OCI-LY3 (cell line): ENCODE measurements around the gene EXD3.
A peak's percentile ranks its signal among the peaks of the same experiment; 100 is the strongest.

Source experiments
- H2AFZ ChIP-seq: fragments of 200-600, 300-600 bp; shearing (Covaris generic); 2 replicates; pipeline ENCODE4 v1.6.0; 2014; ENCODE audit warnings: antibody characterized with exemption, low read depth, low read length
- H3K27ac ChIP-seq: fragments of 200-600, 300-600 bp; sonication (generic); 2 replicates; pipeline ENCODE4 v1.5.1; 2014; ENCODE audit warnings: mild to moderate bottlenecking, low read length, moderate library complexity, mixed read lengths
- H3K27me3 ChIP-seq: fragments of 200-600, 300-600 bp; sonication (generic); 2 replicates; pipeline ENCODE4 v1.6.1; 2014; ENCODE audit warnings: low read depth, low read length, mixed read lengths
- H3K36me3 ChIP-seq: fragments of 200-600, 300-600 bp; sonication (generic); replicated peaks from 2 replicates; pipeline ENCODE3; 2014; ENCODE audit warnings: low read depth, low read length, mixed read lengths
- H3K4me1 ChIP-seq: fragments of 300-600, 200-600 bp; sonication (generic); 2 replicates; pipeline ENCODE4 v1.6.1; 2014; ENCODE audit warnings: low read length, mixed read lengths
- H3K4me2 ChIP-seq: fragments of 200-600, 300-600 bp; sonication (generic); 2 replicates; pipeline ENCODE4 v1.6.1; 2014; ENCODE audit warnings: low read length, mixed read lengths
- H3K4me3 ChIP-seq: fragments of 300-600, 200-600 bp; sonication (generic); 2 replicates; pipeline ENCODE4 v1.5.1; 2014; ENCODE audit warnings: antibody characterized with exemption, mild to moderate bottlenecking, low read length, moderate library complexity
- H3K79me2 ChIP-seq: fragments of 300-600, 200-600 bp; shearing (Covaris generic); 2 replicates; pipeline ENCODE4 v1.6.1; 2014; ENCODE audit warnings: mild to moderate bottlenecking, low read length, mixed read lengths
- H3K9ac ChIP-seq: fragments of 300-600, 200-600 bp; shearing (Covaris generic); 2 replicates; pipeline ENCODE4 v1.6.0; 2014; ENCODE audit warnings: mild to moderate bottlenecking, low read length, moderate library complexity
- H3K9me3 ChIP-seq: fragments of 200-600, 300-600 bp; shearing (Covaris generic); 2 replicates; pipeline ENCODE4 v1.6.1; 2014; ENCODE audit warnings: low read length, mixed read lengths; ENCODE audit not compliant: insufficient read depth
- H4K20me1 ChIP-seq: fragments of 200-600, 300-600 bp; sonication (generic); 2 replicates; pipeline ENCODE4 v1.6.1; 2016; ENCODE audit warnings: low read length, mixed read lengths; ENCODE audit not compliant: insufficient read depth
- CTCF ChIP-seq: fragments of 200-600, 300-600 bp; sonication (generic); IDR thresholded peaks from 2 replicates; pipeline ENCODE4 v1.5.1; 2014; ENCODE audit warnings: antibody characterized with exemption, low read length, low read depth
- EZH2phosphoT487 ChIP-seq: fragments of 200-600 bp; shearing (Covaris generic); IDR thresholded peaks from 2 replicates; pipeline ENCODE4 v1.6.1; 2018; ENCODE audit warnings: antibody characterized with exemption, mixed run types, low read depth

The EXD3 gene

DNA sequence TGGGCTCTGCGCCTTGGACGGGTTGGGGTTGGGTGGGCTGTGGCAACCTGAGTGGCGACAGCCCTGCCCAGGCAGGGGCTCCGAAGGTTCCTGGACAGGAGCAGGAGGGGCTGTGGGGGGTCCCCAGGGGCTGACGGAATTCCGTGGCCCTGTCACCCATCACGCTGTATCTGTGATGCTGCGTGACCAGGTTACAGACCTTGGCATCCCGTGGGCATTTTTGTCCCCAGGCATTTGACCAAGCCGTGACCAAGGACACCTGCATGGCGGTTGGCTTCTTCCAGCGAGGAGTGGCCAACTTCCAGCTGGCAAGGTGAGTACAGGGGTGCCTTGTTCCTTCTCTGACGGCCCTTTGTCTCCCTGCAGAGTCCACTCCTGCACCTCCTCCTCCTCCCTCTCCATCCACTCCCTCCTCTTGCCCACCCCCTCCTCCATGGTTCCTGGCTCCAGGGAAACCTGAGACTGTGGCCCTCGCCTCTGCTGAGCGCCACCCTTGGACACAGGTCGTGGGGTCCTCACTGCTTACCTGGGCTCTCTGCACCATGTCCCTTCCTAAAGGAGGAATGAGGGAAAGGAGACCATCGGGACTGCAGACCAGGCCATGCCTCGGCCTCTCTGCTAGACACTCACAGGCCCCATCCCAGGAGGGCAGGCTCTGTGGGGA is 3.2 kb upstream of the EXD3 start:
- H3K36me3 ChIP-seq: no peaks in the 10 kb centered on the region
- peaks cover 8% of the 10 kb centered on the region for H3K27me3 ChIP-seq
- peaks cover 15% of the 10 kb centered on the region for H3K79me2 ChIP-seq
- no peak overlapping the region for H2AFZ ChIP-seq
- H3K4me1 ChIP-seq: peaks cover 36% of the 10 kb centered on the region
- no peak overlapping the region for H3K27ac ChIP-seq
- H3K9me3 ChIP-seq: no peaks in the 10 kb centered on the region
- no peak overlapping the region for H3K9ac ChIP-seq
- no peaks in the 10 kb centered on the region for H4K20me1 ChIP-seq
- no peak overlapping the region for H3K4me2 ChIP-seq
- TF ChIP-seq EZH2phosphoT487 (no peak), CTCF (no peak)
- H3K4me3 ChIP-seq: no peak overlapping the region

GRCh38 chr9:137423514-137424291 is 741 bp upstream of the EXD3 start:
- Histone ChIP-seq H4K20me1 (no peaks in the 10 kb centered on the region), H3K9me3 (no peaks in the 10 kb centered on the region), H3K27ac (no peak overlapping the region), H3K4me3 (peak overlapping the region; percentile 80), H3K36me3 (no peaks in the 10 kb centered on the region), H3K27me3 (no peaks in the 10 kb centered on the region), H2AFZ (peak overlapping the region; percentile 66; the same call in 1 of the 2 replicates), H3K79me2 (peaks cover 15% of the 10 kb centered on the region), H3K4me2 (peak overlapping the region; percentile 73), H3K4me1 (peaks cover 19% of the 10 kb centered on the region), H3K9ac (peak overlapping the region; percentile 62)
- TF ChIP-seq CTCF: no peak
- TF ChIP-seq EZH2phosphoT487: no peak

DNA sequence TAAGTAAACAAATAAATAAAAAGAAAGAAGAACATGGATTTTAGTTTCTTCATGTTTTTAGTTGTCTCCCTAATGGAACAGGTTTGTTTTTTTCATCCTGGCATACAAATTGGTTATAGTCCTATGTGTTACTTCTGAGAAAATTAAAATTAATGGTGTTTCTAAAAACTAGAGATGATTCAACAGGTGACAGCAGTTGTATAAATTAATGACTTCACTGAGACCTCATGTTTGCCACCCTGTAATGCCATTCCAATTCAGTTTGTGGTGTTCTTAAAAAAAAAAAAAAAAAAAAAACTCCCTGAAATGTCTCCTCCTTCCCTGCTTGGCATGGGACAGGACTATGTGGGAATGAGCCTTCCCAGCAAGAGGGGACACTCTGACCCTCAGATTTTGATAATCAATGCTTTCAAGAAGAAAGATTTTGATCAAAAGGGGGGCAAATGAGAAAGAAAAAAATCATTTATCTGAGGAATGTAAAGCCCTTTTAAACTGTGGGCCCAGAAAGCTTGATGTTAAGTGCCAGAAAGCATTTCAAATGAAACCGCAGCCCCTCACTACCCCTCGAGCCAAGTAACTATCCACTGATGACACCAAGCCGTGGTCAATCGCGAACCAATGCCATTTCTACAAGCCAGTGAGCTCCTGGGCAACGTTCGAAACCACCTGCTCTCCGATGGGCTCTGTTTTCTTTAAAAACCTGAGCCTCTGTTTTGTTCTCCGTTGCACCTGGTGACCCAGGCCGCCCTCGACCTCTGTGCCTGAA is 941 bp downstream of the EXD3 start:
- peaks cover 19% of the 10 kb centered on the region for H3K4me1 ChIP-seq
- H3K9ac ChIP-seq: peak overlapping the region; percentile 73
- H3K4me2 ChIP-seq: peak overlapping the region; percentile 75
- peaks cover 3% of the 10 kb centered on the region; the same call in 1 of the 2 replicates for H4K20me1 ChIP-seq
- no peak overlapping the region for H3K27ac ChIP-seq
- no peaks in the 10 kb centered on the region for H3K27me3 ChIP-seq
- peak overlapping the region; percentile 31 for H2AFZ ChIP-seq
- no peaks in the 10 kb centered on the region for H3K9me3 ChIP-seq
- no peaks in the 10 kb centered on the region for H3K36me3 ChIP-seq
- peaks cover 15% of the 10 kb centered on the region for H3K79me2 ChIP-seq
- H3K4me3 ChIP-seq: peak overlapping the region; percentile 88
- TF ChIP-seq CTCF (no peak), EZH2phosphoT487 (no peak)
